Measurements from ENCODE around the gene SAMM50.

Gene SAMM50

DNA sequence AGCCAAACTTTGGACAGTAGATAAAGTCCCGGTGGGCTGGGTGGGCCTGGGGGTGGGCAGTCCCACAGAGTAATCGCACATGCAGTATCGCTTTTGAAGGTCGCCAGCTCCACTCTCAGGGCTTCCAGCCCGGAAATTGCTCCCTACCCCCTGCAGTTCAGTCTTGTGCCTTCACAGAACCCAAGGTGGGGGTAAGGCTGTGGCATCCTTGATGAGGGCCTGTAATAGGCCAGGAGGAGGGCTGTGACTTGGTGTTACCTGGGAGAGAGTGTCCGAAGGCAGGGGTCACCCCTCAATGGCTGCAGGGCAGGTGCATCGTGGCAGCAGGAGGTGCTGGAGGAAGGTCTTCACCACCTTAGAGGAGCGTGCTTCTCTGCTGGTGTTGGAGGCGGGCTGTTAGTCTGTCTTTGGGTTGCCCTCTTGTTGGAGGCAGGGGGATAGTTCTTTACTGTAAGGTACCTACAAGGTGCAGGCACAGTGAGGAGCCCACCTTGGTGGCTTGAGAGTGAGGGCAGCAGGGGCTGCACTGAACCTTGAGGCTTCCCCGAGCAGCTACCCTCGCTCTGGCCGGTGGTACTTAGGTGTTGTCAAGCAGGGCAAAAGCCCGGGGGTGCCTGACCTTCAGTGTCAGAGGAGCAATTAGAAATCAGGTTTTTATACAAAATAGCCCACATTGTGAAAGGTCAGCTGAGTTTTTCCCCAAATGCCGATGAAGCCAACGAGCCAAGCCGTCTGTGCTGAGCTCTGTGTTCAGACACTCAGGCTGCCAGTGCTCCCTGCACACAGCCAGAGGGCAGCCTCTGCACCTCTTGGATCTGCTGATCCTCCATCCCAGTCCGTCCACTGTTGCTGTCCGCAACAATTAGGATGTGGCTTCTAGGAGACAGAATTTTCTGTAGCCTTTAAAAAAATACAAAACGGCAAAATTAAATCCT is 21.9 kb downstream of the SAMM50 start:
- no peak for DNase-seq (ENCODE audit: low read depth)

DNA sequence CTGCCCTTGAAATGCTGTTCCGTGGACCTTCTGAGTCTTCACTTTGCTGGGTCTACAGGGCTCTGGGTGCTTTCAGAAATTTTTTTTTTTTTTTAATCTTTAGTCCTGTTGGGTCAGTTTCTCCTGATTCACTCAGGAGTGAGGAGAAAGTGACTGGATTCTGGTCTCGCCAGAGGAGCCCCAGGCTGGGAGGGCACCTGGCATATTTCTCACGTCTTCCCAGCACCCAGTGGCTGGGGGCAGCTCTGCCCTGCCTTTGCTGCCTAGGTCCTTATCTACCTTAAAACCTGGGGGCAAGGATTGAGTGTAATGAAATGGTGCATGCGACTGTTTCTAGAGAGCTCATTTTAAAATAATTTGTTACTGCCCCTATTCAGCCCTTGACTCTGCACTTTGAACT is 23.3 kb downstream of the SAMM50 start:
- DNase-seq (ENCODE audit: low read depth) = no peak

DNA sequence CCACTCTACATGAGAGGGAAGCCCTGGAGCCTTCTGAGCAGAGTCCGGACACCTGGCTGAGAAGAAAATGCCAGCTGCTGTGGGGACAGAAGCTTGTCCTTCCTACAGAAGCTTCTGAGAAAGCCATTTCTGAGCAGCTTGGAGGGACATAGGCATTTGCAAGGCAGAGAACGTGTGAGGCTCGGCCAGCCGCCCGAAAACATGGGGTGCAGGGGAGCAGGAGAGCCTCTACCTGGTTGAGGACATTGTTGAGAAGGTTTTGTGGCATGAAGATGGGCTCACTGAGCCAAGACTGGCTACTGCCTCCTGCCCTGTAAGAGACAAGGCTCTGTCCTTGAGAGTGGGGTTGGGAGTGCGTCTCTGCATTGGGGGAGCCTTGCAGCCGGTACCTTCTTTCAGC is 25.3 kb downstream of the SAMM50 start:
- DNase-seq (ENCODE audit: low read depth) = no peak

DNA sequence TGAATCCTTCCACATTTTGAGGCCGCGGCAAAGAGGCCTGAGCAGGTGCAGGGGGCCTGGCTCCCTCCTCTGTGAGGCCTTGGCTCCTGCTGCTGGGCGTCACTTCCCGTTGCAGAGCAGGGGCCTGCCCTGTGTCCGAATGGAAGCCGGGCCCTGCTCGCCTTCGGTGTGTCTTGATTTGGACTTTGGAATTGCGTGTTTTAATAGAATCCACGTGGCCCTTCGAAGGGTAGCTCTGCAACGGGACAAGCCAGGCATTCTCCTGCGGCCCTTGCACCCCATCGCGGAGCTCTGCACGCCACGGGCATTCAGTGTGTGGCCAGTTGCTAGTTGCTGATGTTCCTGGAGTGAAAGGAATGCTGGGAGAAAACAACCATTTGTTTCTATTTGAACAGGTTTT is 25.8 kb downstream of the SAMM50 start:
- DNase-seq (ENCODE audit: low read depth) = no peak

DNA sequence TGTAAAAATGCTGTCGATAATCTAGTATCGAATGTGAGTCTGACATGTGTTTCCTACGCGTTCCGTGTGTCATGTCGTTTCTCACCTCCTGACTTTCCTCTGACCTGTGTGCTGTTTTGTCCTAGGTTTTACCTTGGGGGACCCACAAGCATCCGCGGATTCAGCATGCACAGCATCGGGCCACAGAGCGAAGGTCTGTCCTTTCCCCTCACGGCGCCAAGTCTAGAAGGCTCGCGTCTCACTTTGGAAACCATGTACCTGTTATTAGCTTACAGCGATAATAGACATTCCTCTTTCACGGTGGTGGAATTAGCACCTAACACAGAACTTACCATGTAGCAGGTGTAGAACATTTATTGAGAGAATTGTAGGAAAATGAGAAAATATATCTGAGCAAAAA is 28.6 kb downstream of the SAMM50 start:
- no peak for DNase-seq (ENCODE audit: low read depth)

DNA sequence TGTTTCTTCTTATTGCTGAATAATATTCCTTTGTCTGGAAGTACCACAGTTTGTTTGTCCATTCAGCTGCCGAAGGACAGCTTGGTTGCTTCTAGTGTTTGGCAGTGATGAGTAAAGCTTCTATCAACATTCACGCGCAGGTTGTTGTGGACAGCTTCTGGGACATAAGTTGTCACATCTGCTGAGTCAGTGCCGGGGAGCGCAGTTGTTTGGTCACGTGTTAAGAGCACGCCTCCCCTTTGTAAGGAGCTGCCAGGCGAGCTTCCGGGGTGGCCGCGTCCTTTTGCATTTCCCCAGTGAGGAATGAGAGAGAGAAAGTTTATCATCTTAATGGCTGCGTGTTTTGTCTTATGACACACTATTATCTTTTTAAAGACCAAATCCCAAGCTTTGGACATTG is 30.3 kb downstream of the SAMM50 start:
- no peak for DNase-seq (ENCODE audit: low read depth)

DNA sequence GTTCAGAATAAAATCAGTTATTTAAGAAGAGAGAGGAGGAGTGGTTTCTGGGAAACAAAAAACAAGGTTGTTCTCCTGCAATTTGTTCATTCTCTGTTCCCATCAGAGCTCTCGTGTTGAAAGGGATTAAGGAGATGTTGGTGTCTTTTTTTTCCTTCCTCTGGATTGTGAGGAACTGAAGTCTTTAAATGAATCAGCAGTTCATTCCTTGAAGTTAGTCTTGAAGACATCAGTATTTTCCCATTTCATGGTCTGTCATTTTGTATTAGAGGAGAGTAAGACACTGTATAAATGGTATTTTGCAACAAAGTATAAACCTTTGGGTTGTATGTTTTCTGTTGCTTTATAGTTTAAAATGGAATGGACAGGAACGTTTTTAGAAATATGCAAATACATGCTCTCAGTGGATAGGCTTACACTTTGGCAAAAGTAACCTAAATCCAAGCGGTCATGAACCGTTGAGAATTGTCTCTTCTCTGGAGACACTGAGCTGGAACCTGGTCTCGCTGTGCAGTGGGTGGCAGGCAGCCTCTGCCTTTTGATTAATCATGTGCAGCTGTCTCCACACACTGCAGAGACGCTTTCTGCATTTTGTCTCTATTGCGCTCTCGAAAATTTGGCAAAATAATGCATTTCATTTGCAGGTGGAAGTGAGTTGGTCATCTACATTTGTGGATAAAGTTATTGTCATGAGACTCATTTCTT is 33.0 kb downstream of the SAMM50 start:
- no peak for DNase-seq (ENCODE audit: low read depth)

DNA sequence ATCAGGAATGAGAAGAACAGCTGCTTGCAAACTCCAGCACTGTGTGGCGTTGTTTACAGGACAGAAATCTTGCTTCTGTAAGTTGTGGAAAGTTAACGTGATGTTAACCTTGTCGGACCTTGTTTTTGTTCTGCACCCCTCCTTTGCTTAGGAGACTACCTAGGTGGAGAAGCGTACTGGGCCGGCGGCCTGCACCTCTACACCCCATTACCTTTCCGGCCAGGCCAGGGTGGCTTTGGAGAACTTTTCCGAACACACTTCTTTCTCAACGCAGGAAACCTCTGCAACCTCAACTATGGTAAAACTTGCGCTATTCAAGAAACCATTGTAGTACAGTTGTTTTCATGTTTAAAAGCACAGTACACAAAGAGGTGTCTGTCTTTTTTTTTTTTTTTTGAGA is 33.7 kb downstream of the SAMM50 start:
- DNase-seq (ENCODE audit: low read depth) = no peak

DNA sequence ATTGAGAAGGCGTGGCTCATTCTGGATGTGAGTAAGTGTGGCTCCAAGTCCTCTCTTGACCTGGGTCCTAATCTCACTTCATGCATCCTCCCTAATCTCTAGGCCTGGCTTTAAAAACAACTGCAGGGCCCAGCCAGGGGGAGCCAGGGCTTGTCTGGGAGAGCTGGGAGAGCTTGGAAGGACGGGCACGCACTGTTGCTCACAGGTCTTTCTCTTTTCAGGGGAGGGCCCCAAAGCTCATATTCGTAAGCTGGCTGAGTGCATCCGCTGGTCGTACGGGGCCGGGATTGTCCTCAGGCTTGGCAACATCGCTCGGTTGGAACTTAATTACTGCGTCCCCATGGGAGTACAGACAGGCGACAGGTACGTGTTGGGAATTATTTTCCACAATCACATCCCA is 34.8 kb downstream of the SAMM50 start:
- no peak for DNase-seq (ENCODE audit: low read depth)

DNA sequence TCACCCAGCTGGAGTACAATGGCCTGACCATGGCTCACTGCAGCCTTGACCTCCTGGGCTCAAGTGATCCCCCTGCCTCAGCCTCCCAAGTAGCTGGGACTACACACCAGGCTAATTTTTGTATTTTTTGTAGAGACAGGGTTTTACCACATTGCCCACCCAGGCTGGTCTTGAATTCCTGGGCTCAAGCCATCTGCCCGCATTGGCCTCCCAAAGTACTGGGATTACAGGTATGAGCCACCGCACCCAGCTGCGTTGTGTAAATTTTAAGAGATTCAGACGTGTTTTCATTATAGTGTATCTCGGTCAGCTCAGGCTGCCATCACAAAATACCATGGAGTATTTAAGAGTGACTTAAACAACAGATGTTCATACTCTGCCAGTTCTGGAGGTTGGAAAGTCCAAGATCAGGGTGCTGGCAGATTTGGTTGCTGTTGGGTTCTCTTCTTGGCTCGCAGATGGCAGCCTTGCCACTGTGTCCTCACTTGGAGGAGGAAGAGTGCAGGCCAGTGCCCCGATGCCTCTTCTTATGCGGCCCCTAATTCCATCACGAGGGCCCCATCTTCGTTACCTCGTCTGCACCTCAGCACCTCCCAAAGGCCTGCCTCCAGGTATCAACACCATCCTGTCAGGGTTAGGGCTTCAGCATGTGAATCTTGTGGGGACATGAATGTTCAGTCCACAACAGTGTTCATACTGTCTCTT is 36.2 kb downstream of the SAMM50 start:
- DNase-seq (ENCODE audit: low read depth) = no peak

DNA sequence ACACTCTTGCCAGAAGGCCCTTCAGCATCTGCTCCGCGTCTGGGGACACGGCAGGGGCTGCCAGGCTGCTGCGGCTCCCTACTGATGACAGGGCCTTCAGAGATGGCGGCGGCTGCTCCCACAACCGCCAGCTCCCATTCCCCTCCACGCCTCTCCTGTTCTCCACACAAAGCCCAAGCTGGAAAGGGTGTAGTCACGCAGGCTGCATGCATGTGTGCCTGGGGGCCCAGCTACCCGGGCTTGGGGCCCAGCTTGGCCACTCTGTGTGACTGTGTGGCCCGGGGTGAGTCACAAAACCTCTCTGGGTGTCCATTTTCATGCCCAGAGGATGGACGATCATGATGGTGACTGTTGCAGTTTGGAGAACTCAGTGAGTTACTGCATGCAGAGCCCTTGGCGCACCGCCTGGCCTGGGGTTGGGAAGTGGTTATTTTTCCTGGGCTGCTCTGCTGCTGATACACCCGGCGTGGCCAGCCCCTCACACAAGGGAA is 37.1 kb downstream of the SAMM50 start:
- DNase-seq (ENCODE audit: low read depth) = peak; percentile 74

DNA sequence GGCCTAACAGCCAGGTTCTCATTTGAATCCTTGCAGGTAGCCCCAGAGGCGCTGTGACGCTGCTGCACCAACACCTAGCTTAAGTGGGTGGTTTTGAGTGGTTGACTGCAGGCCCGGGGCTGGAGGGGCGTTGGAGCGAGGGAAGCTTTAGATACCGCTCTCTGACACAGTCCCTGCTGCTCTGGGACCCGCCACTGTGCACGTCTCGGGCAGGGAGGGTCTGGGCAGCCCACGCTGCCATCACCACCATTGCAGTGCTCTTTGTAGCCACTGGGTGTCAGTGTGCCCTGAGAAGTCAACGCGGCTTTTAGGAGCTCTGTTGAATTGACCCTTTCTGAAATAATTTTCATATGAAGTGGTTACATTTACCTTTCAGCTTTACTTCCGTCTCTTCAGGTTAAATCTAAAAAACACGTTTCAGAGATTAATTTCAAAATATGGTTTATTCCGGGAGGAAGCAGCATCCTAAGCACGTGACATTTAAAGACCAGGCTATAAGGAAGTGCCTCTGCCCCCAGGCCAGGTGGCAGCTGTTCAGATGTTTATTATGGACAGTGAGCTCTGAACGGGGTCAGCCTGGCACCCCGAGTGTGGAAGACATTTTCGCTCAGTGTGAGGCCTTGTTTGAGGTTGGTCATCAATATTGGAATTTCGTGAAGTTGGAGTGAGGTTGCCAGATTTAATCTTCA is 38.0 kb downstream of the SAMM50 start:
- peak; percentile 71 for DNase-seq (ENCODE audit: low read depth)

DNA sequence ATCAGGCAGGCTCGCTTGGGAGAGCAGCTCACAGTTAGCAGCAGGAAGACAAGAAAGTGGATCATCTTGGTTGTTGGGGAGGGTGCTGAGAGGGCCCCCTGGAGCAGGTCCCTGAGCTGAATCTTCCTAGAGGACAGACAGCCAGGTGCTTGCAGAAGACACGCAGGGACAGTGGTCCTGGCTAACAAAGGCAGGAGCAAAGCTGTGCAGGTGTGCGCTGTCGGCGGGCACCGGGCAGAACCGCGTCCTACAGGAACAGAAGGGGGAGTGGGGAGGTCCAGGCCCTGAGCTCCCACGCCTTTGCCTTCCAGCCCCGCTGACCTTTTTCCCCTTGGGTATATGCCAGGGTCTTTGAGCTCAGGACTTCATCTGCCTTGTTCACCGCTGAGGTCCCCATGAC is 38.8 kb downstream of the SAMM50 start:
- no peak for DNase-seq (ENCODE audit: low read depth)

DNA sequence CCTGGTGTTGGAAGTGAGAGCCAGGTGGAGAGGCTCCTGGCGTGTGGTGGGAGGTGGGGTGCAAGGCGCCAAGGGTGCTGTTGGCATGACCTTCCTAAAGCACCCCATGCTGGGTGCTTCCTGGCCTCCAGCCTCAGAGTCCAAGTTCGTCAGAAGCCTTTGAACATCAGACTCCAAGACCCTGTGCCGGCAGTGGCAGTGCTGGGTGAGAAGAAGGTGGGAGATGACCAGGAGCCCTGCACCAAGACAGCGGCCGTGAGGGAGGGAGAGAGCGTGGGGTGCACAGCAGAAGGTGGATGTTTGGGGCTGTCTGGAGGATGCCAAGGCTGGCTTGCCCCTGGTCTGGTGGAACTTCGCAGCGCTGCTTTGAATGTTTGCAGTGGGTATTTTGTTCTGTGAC is 39.2 kb downstream of the SAMM50 start:
- DNase-seq (ENCODE audit: low read depth) = no peak

DNA sequence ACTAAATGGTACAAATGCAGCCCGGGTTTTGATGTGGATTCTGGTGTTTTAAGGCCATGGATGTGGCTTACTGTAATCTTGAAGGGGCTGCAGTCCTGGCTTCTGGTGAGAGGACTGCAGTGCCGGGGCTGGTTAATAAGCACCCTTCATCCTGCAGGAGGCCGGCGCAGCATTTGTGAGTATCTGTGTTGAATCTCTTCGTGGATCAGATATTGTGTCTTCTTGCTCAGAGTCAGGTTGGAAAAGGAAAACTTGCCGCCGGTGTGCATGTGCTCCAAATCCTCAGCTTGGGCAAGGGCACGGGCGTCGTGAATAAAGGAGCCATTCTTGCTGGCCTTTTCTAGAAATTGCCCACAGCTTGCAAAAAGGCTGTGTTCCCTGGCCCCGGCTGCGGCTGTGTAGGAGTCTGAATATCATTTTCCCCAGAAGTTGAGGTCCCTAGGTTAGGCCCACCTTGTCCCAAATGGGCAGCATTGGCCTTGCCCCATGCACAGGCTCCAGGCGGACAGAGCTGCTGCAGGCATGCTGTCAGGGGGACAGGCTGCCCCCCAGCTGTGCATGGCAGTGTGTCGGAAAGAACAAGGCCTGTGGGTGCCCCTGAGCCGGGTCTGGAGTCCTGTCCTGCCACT is 39.9 kb downstream of the SAMM50 start:
- DNase-seq (ENCODE audit: low read depth) = no peak

DNA sequence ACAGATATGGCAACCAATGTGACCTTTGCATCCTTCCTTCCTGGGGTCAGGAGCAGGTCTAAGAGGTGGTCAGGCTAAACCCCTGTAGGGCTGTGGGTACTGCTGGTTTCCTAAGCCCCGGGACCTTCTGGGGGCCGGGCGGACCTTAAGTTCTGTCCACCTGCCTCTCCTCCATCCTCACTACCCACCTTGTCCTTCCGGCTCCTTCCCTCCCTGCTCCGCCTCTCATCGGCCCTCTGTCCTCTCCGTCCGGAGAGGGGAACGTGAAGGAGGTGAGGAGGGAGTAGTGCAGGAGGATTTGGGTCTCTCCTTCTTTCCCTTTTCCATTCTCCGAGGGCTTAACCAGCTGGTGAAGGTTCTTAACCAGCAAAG is 40.5 kb downstream of the SAMM50 start:
- DNase-seq (ENCODE audit: low read depth) = no peak

DNA sequence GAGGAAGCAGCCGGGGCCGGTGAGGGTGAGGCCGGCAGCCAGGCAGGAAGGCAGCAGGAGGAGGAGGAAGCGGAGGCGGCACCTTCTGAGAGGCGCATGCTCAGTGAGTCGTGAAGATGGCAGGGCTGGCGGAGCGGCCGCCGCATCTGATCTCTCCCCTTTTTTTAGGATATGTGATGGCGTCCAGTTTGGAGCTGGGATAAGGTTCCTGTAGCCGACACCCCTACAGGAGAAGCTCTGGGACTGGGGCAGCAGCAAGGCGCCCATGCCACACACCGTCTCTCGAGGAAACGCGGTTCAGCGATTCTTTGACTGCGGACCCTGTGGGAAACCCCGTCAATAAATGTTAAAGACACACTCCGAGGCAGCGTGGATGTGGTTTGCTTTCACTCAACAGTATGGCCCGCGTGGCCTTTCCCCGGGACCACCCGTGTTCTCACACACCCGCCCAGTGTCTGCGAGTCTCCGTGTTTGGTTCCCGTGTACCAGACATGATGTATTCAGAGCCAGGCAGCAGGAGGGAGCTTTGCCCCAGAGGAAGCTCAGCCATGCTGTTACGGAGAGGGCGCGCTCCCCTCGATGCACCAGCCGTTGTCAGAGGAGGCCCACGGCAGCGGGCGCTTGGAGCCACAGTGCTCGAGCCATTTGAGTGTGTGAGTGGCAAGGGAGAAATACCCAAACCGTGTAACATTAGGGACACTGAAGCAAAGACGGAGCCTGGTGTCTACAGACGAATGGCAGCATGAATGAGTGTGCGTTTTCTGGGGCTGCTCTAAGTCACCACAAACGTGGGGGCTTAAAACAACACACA is 41.1 kb downstream of the SAMM50 start:
- DNase-seq (ENCODE audit: low read depth) = no peak

DNA sequence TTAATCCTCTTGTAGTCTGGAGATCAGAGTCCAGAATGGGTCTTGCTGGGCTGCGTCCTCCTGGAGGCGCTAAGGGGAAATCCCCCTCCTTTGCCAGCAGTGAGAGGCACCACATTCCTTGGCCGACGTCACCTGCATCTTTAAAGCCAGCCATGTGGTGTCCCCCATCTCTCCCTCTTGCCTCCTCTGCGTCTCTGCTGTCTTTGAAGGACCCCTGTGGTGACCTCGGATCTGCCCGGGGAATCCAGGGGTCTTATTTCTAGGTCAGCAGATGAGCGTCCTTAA is 41.7 kb downstream of the SAMM50 start:
- DNase-seq (ENCODE audit: low read depth) = no peak

DNA sequence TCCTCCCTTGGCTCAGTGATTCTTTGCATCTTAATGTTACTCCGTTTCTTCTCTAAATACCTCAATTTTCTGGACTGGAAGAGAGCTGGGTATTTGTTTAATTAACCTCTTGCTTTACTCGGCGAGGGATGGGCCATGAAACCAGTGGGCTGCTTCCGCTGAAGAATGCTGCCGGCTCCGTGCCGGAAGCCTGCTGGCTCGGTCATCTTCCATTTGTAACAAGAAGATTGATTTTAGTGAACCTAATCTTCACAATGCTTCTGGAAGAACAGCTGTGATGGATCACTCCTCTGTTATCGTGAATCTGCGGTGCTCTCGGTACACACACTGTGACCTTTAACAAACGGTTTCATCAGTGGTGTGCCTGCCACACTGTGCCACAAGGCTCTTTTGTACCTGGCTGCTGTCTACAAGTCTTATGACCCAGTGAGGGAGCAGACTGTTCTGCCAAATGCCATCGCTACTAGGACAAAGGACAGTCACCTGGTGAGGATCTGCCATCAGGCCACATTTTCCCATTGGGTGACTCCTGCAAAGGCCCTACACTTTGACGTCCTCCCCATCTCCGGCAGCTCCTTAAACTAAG is 43.5 kb downstream of the SAMM50 start:
- DNase-seq (ENCODE audit: low read depth) = no peak

DNA sequence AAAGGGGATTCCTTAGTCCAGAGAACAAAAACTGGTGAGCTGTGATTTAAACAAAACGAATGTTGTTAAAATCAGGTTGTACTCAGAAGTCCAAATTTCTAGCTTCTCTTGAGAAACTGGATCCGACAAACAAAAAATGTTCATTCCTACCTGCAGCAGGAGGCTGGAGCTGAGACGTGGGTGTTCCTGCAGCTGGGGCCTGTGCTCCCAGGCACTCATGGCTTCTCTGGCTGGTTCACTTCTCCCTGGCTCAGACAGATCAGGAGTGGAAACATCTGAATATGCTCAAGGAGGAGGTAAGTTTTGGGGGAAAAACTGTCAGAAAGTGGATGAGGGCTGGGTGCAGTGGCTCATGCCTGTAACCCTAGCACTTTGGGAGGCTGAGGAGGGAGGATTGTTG is 44.1 kb downstream of the SAMM50 start:
- DNase-seq (ENCODE audit: low read depth) = no peak

DNA sequence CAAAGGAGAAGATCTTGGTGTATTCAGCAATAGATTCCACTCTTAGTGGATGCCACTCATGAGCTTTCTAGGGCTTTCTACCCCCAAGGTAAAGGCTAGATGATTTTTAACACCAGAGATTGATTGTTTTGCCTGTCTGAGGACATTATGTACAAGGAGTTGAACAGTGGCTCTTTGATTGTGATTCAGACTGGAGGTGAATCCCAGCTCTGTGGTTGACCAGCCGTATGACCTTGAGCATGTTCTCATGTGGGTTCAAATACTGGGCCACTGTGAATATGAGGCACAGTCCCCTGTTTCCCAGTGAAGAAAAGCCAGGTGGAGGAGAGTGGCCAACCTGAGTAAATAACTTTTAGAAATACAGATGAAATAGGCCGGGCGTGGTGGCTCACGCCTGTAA is 44.9 kb downstream of the SAMM50 start:
- DNase-seq (ENCODE audit: low read depth) = no peak

All from ELR (cell line).